ENCODE measurements around the gene SKAP1.
"Not testable (repeated sequence)": the region's sequence is repeated elsewhere in the genome, so short reads cannot be mapped to it uniquely, and the experiment has no call there.

The SKAP1 gene

GRCh38 chr17:48368352-48368908 is 61.6 kb downstream of the SKAP1 start:
- no peak for DNase-seq

GRCh38 chr17:48363161-48363560 is 66.9 kb downstream of the SKAP1 start:
- no peak for DNase-seq

- not testable (repeated sequence) for DNase-seq
These were observed 69.0 kb downstream of the SKAP1 start for GRCh38 chr17:48360861-48361633.

GRCh38 chr17:48357779-48358602 is 72.0 kb downstream of the SKAP1 start:
- DNase-seq: no peak

GRCh38 chr17:48356866-48357265 is 73.1 kb downstream of the SKAP1 start:
- DNase-seq: no peak

- DNase-seq: no peak
These were observed 77.4 kb downstream of the SKAP1 start for GRCh38 chr17:48352630-48353029.

- peak; percentile 54 for DNase-seq
These were observed 78.1 kb downstream of the SKAP1 start for GRCh38 chr17:48351911-48352332.

GRCh38 chr17:48348352-48348751 is 81.7 kb downstream of the SKAP1 start:
- no peak for DNase-seq

GRCh38 chr17:48347177-48347576 is 82.8 kb downstream of the SKAP1 start:
- no peak for DNase-seq

- DNase-seq: no peak
These were observed 85.8 kb downstream of the SKAP1 start for GRCh38 chr17:48344251-48344650.

- no peak for DNase-seq
These were observed 89.1 kb downstream of the SKAP1 start for GRCh38 chr17:48340916-48341315.

- DNase-seq: no peak
These were observed 91.3 kb downstream of the SKAP1 start for GRCh38 chr17:48338720-48339119.

- not testable (repeated sequence) for DNase-seq
These were observed 92.1 kb downstream of the SKAP1 start for GRCh38 chr17:48337903-48338302.

- DNase-seq: no peak
These were observed 93.0 kb downstream of the SKAP1 start for GRCh38 chr17:48336986-48337385.

- DNase-seq: peak; percentile 57
These were observed 94.0 kb downstream of the SKAP1 start for GRCh38 chr17:48335858-48336500.

- DNase-seq: no peak
These were observed 94.7 kb downstream of the SKAP1 start for GRCh38 chr17:48335146-48335784.

- no peak for DNase-seq
These were observed 96.9 kb downstream of the SKAP1 start for GRCh38 chr17:48333034-48333530.

GRCh38 chr17:48330887-48331286 is 99.1 kb downstream of the SKAP1 start:
- no peak for DNase-seq

GRCh38 chr17:48330421-48330820 is 99.6 kb downstream of the SKAP1 start:
- no peak for DNase-seq

- DNase-seq: peak; percentile 1
These were observed 101.6 kb downstream of the SKAP1 start for GRCh38 chr17:48328457-48328856.

GRCh38 chr17:48326310-48326709 is 103.7 kb downstream of the SKAP1 start:
- no peak for DNase-seq

GRCh38 chr17:48322060-48322459 is 108.0 kb downstream of the SKAP1 start:
- DNase-seq: no peak

- DNase-seq: no peak
These were observed 112.3 kb downstream of the SKAP1 start for GRCh38 chr17:48317732-48318131.

All from NCI-H1105 treated with DMSO at 0.1 percent for 48 hours (cell line).